HepG2 (cell line): ENCODE results near the gene CATSPERE. TPM values are rescaled to one million over a fixed set of nuclear protein-coding genes. Genes with fewer than 3 reads are reported as not detected.

Source experiments
- ATAC-seq: fragments of 200-7000 bp; cut with Tn5 transposase; 3 replicates; pipeline ENCODE4 v1.9.1; 2020; ENCODE audit warnings: mild to moderate bottlenecking, moderate library complexity
- BruUV-seq: library from RNA; stranded (reverse); fragments of 400-500 nt; replicated peaks from 2 replicates; lab custom pipeline; 2021; lab: Mats Ljungman, UMichigan
- CTCF ChIA-PET: fragments of 300-600 bp; formaldehyde crosslinking; extraction: SDS; loops from one replicate; lab custom pipeline; 2021; ENCODE audit warnings: low total read pairs, inconsistent platforms, low intra/inter-chr PET ratio; lab: Yijun Ruan, JAX
- POLR2A ChIA-PET: fragments of 350-600 bp; sonication (Branson Sonifier 250); formaldehyde crosslinking; loops from one replicate; lab custom pipeline; 2020; ENCODE audit warnings: antibody characterized with exemption, inconsistent platforms; lab: Yijun Ruan, JAX
- DNase-seq: peaks from one replicate; pipeline ENCODE4 v3.0.0-alpha.2; 2015; ENCODE audit warnings: low spot score
- FAIRE-seq: peaks from 3 replicates; lab custom pipeline; 2011; peaks lifted over from hg19 to GRCh38; lab: Jason Lieb, UNC
- H2AFZ ChIP-seq: one replicate; pipeline ENCODE4 v1.6.1; 2011; ENCODE audit warnings: low read length, inconsistent platforms
- H3K27ac ChIP-seq: fragments of 300-600 bp; 3 replicates; pipeline ENCODE4 v1.8.0; 2011; ENCODE audit warnings: mixed run types, mild to moderate bottlenecking, mixed read lengths, low read length, inconsistent platforms; ENCODE audit not compliant: insufficient read depth; ENCODE audit errors: extremely low read length
- H3K27me3 ChIP-seq, 2 experiments: fragments of 200-600 bp in 1 of 2; 2 replicates in 1 of 2; 3 replicates in 1 of 2; pipeline versions ENCODE4 v1.6.0 to v1.8.0; 2011; ENCODE audit warnings: low read length in 2 of 2, mild to moderate bottlenecking in 2 of 2, moderate library complexity in 2 of 2, inconsistent platforms in 1 of 2; ENCODE audit not compliant: insufficient read depth in 2 of 2, control insufficient read depth in 1 of 2
- H3K36me3 ChIP-seq, 2 experiments: fragments of 200-600 bp in 1 of 2; replicated peaks in 1 of 2; 2 replicates in 1 of 2; 3 replicates in 1 of 2; pipeline versions ENCODE4 v1.5.1 to v1.8.0; 2011; ENCODE audit warnings: low read length in 2 of 2, inconsistent platforms in 1 of 2; ENCODE audit not compliant: insufficient read depth in 2 of 2, control insufficient read depth in 1 of 2
- H3K4me1 ChIP-seq: 2 replicates; pipeline ENCODE4 v1.5.1; 2012; ENCODE audit warnings: low read length, inconsistent platforms; ENCODE audit not compliant: insufficient read depth
- H3K4me2 ChIP-seq: 2 replicates; pipeline ENCODE4 v1.6.0; 2011; ENCODE audit warnings: low read depth, low read length, inconsistent platforms
- H3K4me3 ChIP-seq, 3 experiments: fragments of 200-600 bp in 1 of 3; sonication (generic), shearing (Covaris generic) in 1 of 3; replicated peaks in 1 of 3; 2 replicates each; pipeline ENCODE4 v1.5.1; 2011 to 2016; ENCODE audit warnings: low read length in 3 of 3, inconsistent platforms in 2 of 3, low read depth in 2 of 3, mild to moderate bottlenecking in 2 of 3, control low read depth in 1 of 3, mixed read lengths in 1 of 3; ENCODE audit not compliant: insufficient read depth in 1 of 3
- H3K79me2 ChIP-seq: one replicate; pipeline ENCODE4 v1.6.1; 2011; ENCODE audit warnings: low read length, inconsistent platforms; ENCODE audit not compliant: insufficient read depth
- H3K9ac ChIP-seq: 2 replicates; pipeline ENCODE4 v1.6.0; 2011; ENCODE audit warnings: mild to moderate bottlenecking, low read depth, low read length, inconsistent platforms; ENCODE audit not compliant: insufficient read depth
- H3K9me3 ChIP-seq: 2 replicates; pipeline ENCODE4 v1.5.1; 2012; ENCODE audit warnings: mild to moderate bottlenecking, low read length
- H4K20me1 ChIP-seq: 2 replicates; pipeline ENCODE4 v1.6.0; 2011; ENCODE audit warnings: inconsistent platforms, mild to moderate bottlenecking, low read length, moderate library complexity; ENCODE audit not compliant: insufficient read depth
- ARNTL ChIP-seq: sonication (generic); formaldehyde crosslinking; IDR thresholded peaks from 2 replicates; pipeline ENCODE4 v1.4.0; 2020; ENCODE audit warnings: mild to moderate bottlenecking, missing genetic modification reagents
- ELF4 ChIP-seq: sonication (generic); formaldehyde crosslinking; IDR thresholded peaks from 2 replicates; pipeline ENCODE4 v1.5.0; 2020; ENCODE audit warnings: missing genetic modification reagents, mild to moderate bottlenecking, moderate library complexity, borderline replicate concordance
- GATA4 ChIP-seq: sonication (generic); IDR thresholded peaks from 2 replicates; pipeline ENCODE4 v1.6.1; 2016; ENCODE audit warnings: antibody characterized with exemption, low read depth, borderline replicate concordance
- KLF16 ChIP-seq, 2 experiments: sonication (generic) in 1 of 2; formaldehyde crosslinking in 1 of 2; IDR thresholded peaks; 2 replicates each; pipeline versions ENCODE4 v1.6.1 to v1.8.0; 2016 to 2023; ENCODE audit warnings: missing genetic modification reagents in 2 of 2, missing compliant biosample characterization in 1 of 2
- MAFG ChIP-seq: sonication (generic); formaldehyde crosslinking; IDR thresholded peaks from 2 replicates; pipeline ENCODE4 v1.5.1; 2020; ENCODE audit warnings: mild to moderate bottlenecking, missing genetic modification reagents
- NCOA2 ChIP-seq: sonication (generic); formaldehyde crosslinking; IDR thresholded peaks from 2 replicates; pipeline ENCODE4 v1.8.0; 2022; ENCODE audit warnings: inconsistent platforms
- NFYB ChIP-seq: sonication (generic); formaldehyde crosslinking; IDR thresholded peaks from 2 replicates; pipeline ENCODE4 v1.4.0; 2020; ENCODE audit warnings: missing genetic modification reagents
- NR1H2 ChIP-seq: sonication (generic); formaldehyde crosslinking; IDR thresholded peaks from 2 replicates; pipeline ENCODE4 v1.8.1; 2022; ENCODE audit warnings: low read depth, missing genetic modification reagents, borderline replicate concordance
- THYN1 ChIP-seq: sonication (generic); formaldehyde crosslinking; IDR thresholded peaks from 2 replicates; pipeline ENCODE4 v1.8.1; 2023; ENCODE audit warnings: low read depth, mild to moderate bottlenecking, moderate library complexity, missing genetic modification reagents, borderline replicate concordance
- ZBTB33 ChIP-seq: sonication (generic); formaldehyde crosslinking; IDR thresholded peaks from 2 replicates; pipeline ENCODE4 v1.4.0; 2020; ENCODE audit warnings: missing genetic modification reagents
- ZNF3 ChIP-seq: IDR thresholded peaks from 2 replicates; pipeline ENCODE4 v1.7.0; 2017; ENCODE audit warnings: inconsistent platforms
- ZNF460 ChIP-seq: sonication (generic); formaldehyde crosslinking; IDR thresholded peaks from 2 replicates; pipeline ENCODE4 v1.5.1; 2020; ENCODE audit warnings: missing genetic modification reagents, mild to moderate bottlenecking, borderline replicate concordance
- ZNF468 ChIP-seq: sonication (generic); formaldehyde crosslinking; IDR thresholded peaks from 2 replicates; pipeline ENCODE4 v1.8.0; 2022; ENCODE audit warnings: mild to moderate bottlenecking, moderate library complexity, missing genetic modification reagents
- ZNF512B ChIP-seq: sonication (generic); formaldehyde crosslinking; IDR thresholded peaks from 2 replicates; pipeline ENCODE4 v1.5.1; 2020; ENCODE audit warnings: missing genetic modification reagents, mild to moderate bottlenecking, borderline replicate concordance
- ZNF589 ChIP-seq: sonication (generic); formaldehyde crosslinking; conservative IDR thresholded peaks from 2 replicates; pipeline ENCODE4 v1.8.0; 2022; ENCODE audit warnings: mild to moderate bottlenecking, moderate library complexity, missing genetic modification reagents
- ZNF619 ChIP-seq: sonication (generic); formaldehyde crosslinking; IDR thresholded peaks from 2 replicates; pipeline ENCODE4 v1.4.0; 2020; ENCODE audit warnings: mild to moderate bottlenecking, missing genetic modification reagents
- ZSCAN25 ChIP-seq: sonication (generic); formaldehyde crosslinking; IDR thresholded peaks from 2 replicates; pipeline ENCODE4 v1.8.0; 2022; ENCODE audit warnings: mild to moderate bottlenecking, missing genetic modification reagents
- WGBS: methylation state at CpG from one replicate; pipeline ENCODE4 v1.1.6; 2017; ENCODE audit warnings: low lambda C conversion rate; 5-methylcytosine and 5-hydroxymethylcytosine counted together
- in situ Hi-C: cut with HindIII; loops from 2 replicates; pipeline ENCODE4 v1.10.0; 2017; ENCODE audit warnings: low pct_unique_long_range_greater_than_20kb; ENCODE audit not compliant: extremely low pct_ligation_motif_present
- intact Hi-C: fragments of 100-400 bp; cut with micrococcal nuclease; formaldehyde crosslinking; loops from one replicate; pipeline ENCODE4 v1.10.0; 2022; ENCODE audit not compliant: unreplicated experiment
- polyA plus RNA-seq, 8 experiments: library from polyadenylated mRNA; depleted of rRNA in 3 of 8; stranded (reverse) in 7 of 8; unstranded in 1 of 8; fragments of >200 nt; fragmentation: Illumina TruSeq in 4 of 8; extraction: Trizol in 4 of 8; gene quantifications; 2 replicates each; pipeline versions ENCODE4 v1.2.1 to v1.2.3, GENCODE V29; 2011 to 2016; ENCODE audit warnings: low read depth in 4 of 8, missing spikeins in 1 of 8, mixed read lengths in 1 of 8; ENCODE audit not compliant: insufficient read depth in 1 of 8
- total RNA-seq, 5 experiments: library from RNA; depleted of rRNA; stranded (reverse); fragments of >200 nt; fragmentation: Illumina TruSeq; extraction: Trizol; gene quantifications; 2 replicates each; pipeline ENCODE4 v1.2.3, GENCODE V29; 2016; ENCODE audit warnings: low read depth in 1 of 5

CATSPERE gene
- total and polyA plus RNA-seq, 2 of the 13 experiments (the other 11 are each of a cell fraction or from before 2014, with no cell fraction given), result 0.34 to 0.51 TPM

GRCh38 chr1:244450597-244451538, 10.2 kb upstream of the CATSPERE start:
- no peaks in the 10 kb centered on the region for H3K9me3 ChIP-seq
- TF ChIP-seq NFYB (CRISPR knock-in tag) (no peak), THYN1 (CRISPR knock-in tag) (no peak), ZNF3 (CRISPR knock-in tag) (no peak), NCOA2 (CRISPR knock-in tag) (no peak), ELF4 (CRISPR knock-in tag) (0 out of 2 replicates have a peak, but pooled peaks have one; percentile 7), NR1H2 (no peak), ZNF460 (no peak), ZNF589 (CRISPR knock-in tag) (no peak), ZNF619 (CRISPR knock-in tag) (peak; percentile 73; the same call in 1 of the 2 replicates), MAFG (CRISPR knock-in tag) (no peak), KLF16 (CRISPR knock-in tag; IDR thresholded peaks at IDR 0.05) (0 out of 4 replicates have a peak, but pooled peaks of 1 of the 2 experiments have one; percentile 14), GATA4 (no peak), ZNF512B (no peak), ARNTL (no peak), ZSCAN25 (CRISPR knock-in tag) (no peak), ZNF468 (no peak), ZBTB33 (CRISPR knock-in tag) (no peak)

More at GRCh38 chr1:244450597-244451538, 10.2 kb upstream of the CATSPERE start:
- FAIRE-seq (no peak), DNase-seq (peak; percentile 36), ATAC-seq (peak; percentile 44)
- Histone ChIP-seq H3K4me2 (peak overlapping the region; percentile 76), H3K9ac (peak overlapping the region; percentile 88), H3K4me3 (peak overlapping the region; percentile 70 to 97 (median 90)), H3K4me1 (peaks cover 55% of the 10 kb centered on the region), H3K27me3 (no peaks in the 10 kb centered on the region; a peak in 2 of 5 replicates), H3K27ac (peak overlapping the region; percentile 93), H4K20me1 (no peaks in the 10 kb centered on the region), H2AFZ (no peak overlapping the region), H3K36me3 (peaks cover 0 to 1% of the 10 kb centered on the region in 2 experiments; a peak in 1 of 5 replicates), H3K79me2 (peaks cover 50% of the 10 kb centered on the region)
- BruUV-seq, result no TSS peak
- 2% methylated on average over 12 of the region's 41 CpGs for WGBS
- in situ Hi-C loops (loop anchor here (10.0 kb wide), 1 partner anchor 204 kb away; the partner anchor contains the start of gene DESI2), intact Hi-C loops (loop anchor here (1.0 to 10.0 kb wide), 4 partner anchors 126 to 396 kb away; partner anchors contain the start of genes COX20 and ZBTB18)
- ChIA-PET POLR2A (interaction anchor here (1.2 kb wide), 1 partner anchor 1195 kb away, joined by 3 read pairs; the partner anchor contains the start of gene SDCCAG8), CTCF (no interaction called here)
